ENCODE measurements around the gene KIF3A. TPM values are rescaled to one million over a fixed set of nuclear protein-coding genes. Genes with fewer than 3 reads are reported as not detected.

Gene KIF3A
- polyA plus RNA-seq, 1 donor from 2014 or later, result 94.4 TPM

GRCh38 chr5:132767150-132767549 is 29.8 kb upstream of the KIF3A start:
- no peaks in the 10 kb centered on the region for H3K9me2 ChIP-seq (ENCODE audit: insufficient read depth, low read length)
- peaks cover 8% of the 10 kb centered on the region for H3K79me2 ChIP-seq (replicated peaks; ENCODE audit: insufficient read depth, low read length)
- H3K9ac ChIP-seq (ENCODE audit: low read length), result no peak overlapping the region
- no peak for TF ChIP-seq CTCF (IDR thresholded peaks at IDR 0.05; ENCODE audit: poor library complexity, severe bottlenecking)
- no peak for TF ChIP-seq MXI1 (conservative IDR thresholded peaks at IDR 0.05; ENCODE audit: poor library complexity, severe bottlenecking)
- TF ChIP-seq EZH2 (IDR thresholded peaks at IDR 0.05; ENCODE audit: borderline replicate concordance, insufficient read depth, low read length, poor library complexity, severe bottlenecking), result no peak
- TF ChIP-seq POLR2AphosphoS5 (IDR thresholded peaks at IDR 0.05), result no peak
- no peak for TF ChIP-seq EP300 (conservative IDR thresholded peaks at IDR 0.05; ENCODE audit: poor library complexity, severe bottlenecking)
- TF ChIP-seq REST (IDR thresholded peaks at IDR 0.05; ENCODE audit: borderline replicate concordance), result no peak
- no peak for TF ChIP-seq SMC3 (conservative IDR thresholded peaks at IDR 0.05; ENCODE audit: poor library complexity)
- TF ChIP-seq RAD21 (conservative IDR thresholded peaks at IDR 0.05), result no peak
- TF ChIP-seq TAF1 (IDR thresholded peaks at IDR 0.05; ENCODE audit: low read depth), result no peak
- no peak overlapping the region for H3K4me3 ChIP-seq (ENCODE audit: low read length)
- H3K27ac ChIP-seq (ENCODE audit: low read length), result no peak overlapping the region
- H3K9me3 ChIP-seq (ENCODE audit: low read length), result no peaks in the 10 kb centered on the region
- no peaks in the 10 kb centered on the region for H4K20me1 ChIP-seq (ENCODE audit: insufficient read depth)
- no peak overlapping the region for H3K4me2 ChIP-seq (ENCODE audit: low read length)
- H3K36me3 ChIP-seq (ENCODE audit: insufficient read depth, low read length), result no peaks in the 10 kb centered on the region
- H2AFZ ChIP-seq (ENCODE audit: low read depth, low read length), result no peak overlapping the region
- H3F3A ChIP-seq (ENCODE audit: insufficient read depth, low read length, poor library complexity, severe bottlenecking), result no peaks in the 10 kb centered on the region
- H3K27me3 ChIP-seq (ENCODE audit: insufficient read depth, low read depth, low read length), result no peaks in the 10 kb centered on the region

GRCh38 chr5:132766806-132767055 is 29.4 kb upstream of the KIF3A start:
- H3K4me3 ChIP-seq (ENCODE audit: low read length), result no peak overlapping the region
- H3K9me3 ChIP-seq (ENCODE audit: low read length), result no peaks in the 10 kb centered on the region
- TF ChIP-seq TAF1 (IDR thresholded peaks at IDR 0.05; ENCODE audit: low read depth) (no peak), SMC3 (conservative IDR thresholded peaks at IDR 0.05; ENCODE audit: poor library complexity) (no peak), REST (IDR thresholded peaks at IDR 0.05; ENCODE audit: borderline replicate concordance) (no peak), EP300 (conservative IDR thresholded peaks at IDR 0.05; ENCODE audit: poor library complexity, severe bottlenecking) (no peak), MXI1 (conservative IDR thresholded peaks at IDR 0.05; ENCODE audit: poor library complexity, severe bottlenecking) (no peak), CTCF (IDR thresholded peaks at IDR 0.05; ENCODE audit: poor library complexity, severe bottlenecking) (no peak), POLR2AphosphoS5 (IDR thresholded peaks at IDR 0.05) (no peak), RAD21 (conservative IDR thresholded peaks at IDR 0.05) (no peak), EZH2 (IDR thresholded peaks at IDR 0.05; ENCODE audit: borderline replicate concordance, insufficient read depth, low read length, poor library complexity, severe bottlenecking) (no peak)
- H4K20me1 ChIP-seq (ENCODE audit: insufficient read depth), result no peaks in the 10 kb centered on the region
- no peaks in the 10 kb centered on the region for H3K36me3 ChIP-seq (ENCODE audit: insufficient read depth, low read length)
- no peaks in the 10 kb centered on the region for H3F3A ChIP-seq (ENCODE audit: insufficient read depth, low read length, poor library complexity, severe bottlenecking)
- no peaks in the 10 kb centered on the region for H3K27me3 ChIP-seq (ENCODE audit: insufficient read depth, low read depth, low read length)
- no peak overlapping the region for H3K9ac ChIP-seq (ENCODE audit: low read length)
- no peak overlapping the region for H2AFZ ChIP-seq (ENCODE audit: low read depth, low read length)
- H3K27ac ChIP-seq (ENCODE audit: low read length), result no peak overlapping the region
- no peak overlapping the region for H3K4me2 ChIP-seq (ENCODE audit: low read length)
- peaks cover 8% of the 10 kb centered on the region for H3K79me2 ChIP-seq (replicated peaks; ENCODE audit: insufficient read depth, low read length)
- H3K9me2 ChIP-seq (ENCODE audit: insufficient read depth, low read length), result no peaks in the 10 kb centered on the region

All from neural cell (in vitro differentiated cells).